ENCODE measurements around the gene ZNF585A.
"Not testable (repeated sequence)": the region's sequence is repeated elsewhere in the genome, so short reads cannot be mapped to it uniquely, and the experiment has no call there.

GRCh38 chr19:37186071-37186470 is 13.6 kb upstream of the ZNF585A start:
- not testable (repeated sequence) for TF ChIP-seq CTCF (conservative IDR thresholded peaks at IDR 0.05 in 1 of 2, IDR thresholded peaks at IDR 0.05 in 1 of 2; ENCODE audit: low read depth in 1 of 2, low read length in 2 of 2); EZH2 (IDR thresholded peaks at IDR 0.05; ENCODE audit: low read length, missing control alignments)
